HPDE6-E6E7 (cell line): ENCODE data around the gene KLHL10.

ENCODE experiments used
- DNase-seq: peaks from one replicate; pipeline ENCODE4 v3.0.0; 2011; ENCODE audit warnings: missing footprints; ENCODE audit errors: extremely low spot score

The KLHL10 gene

DNA sequence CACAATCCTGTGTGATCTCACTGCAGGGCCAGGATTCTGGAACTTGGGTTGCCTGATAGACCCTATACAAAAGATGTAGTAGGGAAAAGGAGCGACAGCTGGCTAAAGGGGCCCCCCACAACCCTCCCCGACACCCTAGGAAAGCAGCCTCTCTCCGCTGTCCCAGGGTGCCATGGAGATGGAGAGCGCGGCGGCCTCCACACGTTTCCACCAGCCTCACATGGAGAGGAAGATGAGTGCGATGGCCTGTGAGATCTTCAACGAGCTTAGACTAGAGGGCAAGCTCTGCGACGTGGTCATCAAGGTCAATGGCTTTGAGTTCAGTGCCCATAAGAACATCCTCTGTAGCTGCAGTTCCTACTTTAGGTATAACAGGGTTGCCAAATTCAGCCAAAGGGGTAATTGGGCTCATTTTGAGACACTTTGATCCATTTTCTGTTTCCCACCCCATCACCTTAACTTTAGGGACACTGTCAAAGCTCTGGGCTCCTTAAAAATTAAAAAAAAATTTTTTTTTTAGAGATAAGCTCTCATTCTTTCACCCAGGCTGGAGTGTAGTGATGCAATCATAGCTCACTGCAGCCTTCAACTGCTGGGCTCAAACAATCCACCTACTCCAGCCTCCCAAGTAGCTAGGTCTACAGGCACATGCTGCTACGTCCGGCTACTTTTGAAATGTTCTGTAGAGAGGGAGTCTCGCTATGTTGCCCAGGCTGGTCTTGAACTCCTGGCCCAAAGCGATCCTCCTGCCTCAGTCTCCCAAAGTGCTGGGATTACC, at the start of gene KLHL10:
Gene KLHL10 (plus strand): TSS at position 65 of the 778 bp plus-strand sequence. CDS start 108 bp downstream, at position 173.
- DNase-seq: no peak

DNA sequence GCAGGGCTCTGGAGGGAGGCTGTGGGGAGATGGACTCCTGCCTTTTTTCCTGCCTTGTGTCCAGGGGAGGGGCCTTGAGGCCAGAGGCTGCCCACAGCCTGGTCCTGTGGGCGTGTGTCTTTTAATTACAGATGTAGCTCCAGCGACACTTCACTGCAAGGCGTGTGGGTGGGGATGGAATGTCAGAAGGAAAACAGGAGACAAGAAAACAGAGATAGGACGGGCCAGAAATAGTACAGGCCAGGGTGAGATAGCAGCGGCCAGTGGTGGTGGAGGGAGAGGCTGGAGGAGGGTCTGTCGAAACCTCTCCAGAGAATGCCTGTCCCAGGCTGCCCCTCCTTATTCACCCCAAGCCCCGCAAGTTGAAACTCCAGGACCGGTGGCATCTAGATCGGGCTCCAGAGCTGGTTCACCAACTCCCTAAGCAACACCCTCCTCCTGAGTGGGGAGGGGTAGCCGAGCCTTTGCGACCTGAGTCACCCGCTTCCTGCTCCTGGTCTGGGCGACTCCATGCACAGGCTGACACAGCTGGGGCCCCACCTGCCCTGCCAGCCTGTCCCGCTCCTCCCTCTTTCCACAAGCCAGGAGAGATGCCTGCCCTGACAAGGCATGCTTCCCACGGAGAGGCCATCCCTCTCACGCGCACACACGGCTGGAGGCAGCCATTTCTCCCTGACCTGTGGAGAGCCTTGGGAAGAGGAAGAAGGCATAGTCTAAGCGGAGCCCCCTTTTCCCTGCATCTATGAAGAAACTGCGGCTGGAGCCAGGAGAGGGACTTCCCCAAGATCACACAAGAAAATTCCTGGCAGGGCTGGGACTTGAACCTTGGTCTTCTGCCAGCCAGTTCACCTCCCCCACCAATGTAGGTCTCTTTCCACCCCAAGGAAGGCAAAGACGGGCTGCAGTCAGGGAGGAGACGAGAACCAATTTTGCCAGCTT, 44.5 kb upstream of the KLHL10 start:
- DNase-seq: peak; percentile 69

GRCh38 chr17:41793784-41794539, 43.7 kb upstream of the KLHL10 start:
- DNase-seq: no peak

GRCh38 chr17:41794540-41794975, 43.1 kb upstream of the KLHL10 start:
- DNase-seq: no peak

GRCh38 chr17:41796121-41796895, 41.3 kb upstream of the KLHL10 start:
- no peak for DNase-seq

- no peak for DNase-seq
Measured at GRCh38 chr17:41797377-41797776, 40.2 kb upstream of the KLHL10 start.

DNA sequence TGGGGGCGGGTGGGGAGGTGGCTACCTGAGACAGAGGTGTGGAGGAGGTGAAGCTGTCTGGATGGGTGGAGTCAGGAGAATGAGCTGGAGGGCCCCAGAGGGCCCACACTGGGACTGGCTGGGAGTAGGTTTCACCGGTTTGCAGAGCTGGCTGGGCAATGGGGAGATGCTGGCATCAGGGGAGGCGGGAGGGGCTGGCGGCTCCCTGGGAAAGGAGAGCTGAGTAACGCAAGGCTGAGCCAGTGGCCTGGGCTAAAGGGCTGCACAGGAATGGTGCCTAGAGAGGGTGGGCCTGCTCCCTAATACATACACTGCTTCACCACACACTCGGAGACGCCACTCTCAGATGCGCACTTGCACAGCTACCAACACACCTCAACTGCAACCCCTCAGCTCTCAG, 38.3 kb upstream of the KLHL10 start:
- DNase-seq: peak; percentile 44

DNA sequence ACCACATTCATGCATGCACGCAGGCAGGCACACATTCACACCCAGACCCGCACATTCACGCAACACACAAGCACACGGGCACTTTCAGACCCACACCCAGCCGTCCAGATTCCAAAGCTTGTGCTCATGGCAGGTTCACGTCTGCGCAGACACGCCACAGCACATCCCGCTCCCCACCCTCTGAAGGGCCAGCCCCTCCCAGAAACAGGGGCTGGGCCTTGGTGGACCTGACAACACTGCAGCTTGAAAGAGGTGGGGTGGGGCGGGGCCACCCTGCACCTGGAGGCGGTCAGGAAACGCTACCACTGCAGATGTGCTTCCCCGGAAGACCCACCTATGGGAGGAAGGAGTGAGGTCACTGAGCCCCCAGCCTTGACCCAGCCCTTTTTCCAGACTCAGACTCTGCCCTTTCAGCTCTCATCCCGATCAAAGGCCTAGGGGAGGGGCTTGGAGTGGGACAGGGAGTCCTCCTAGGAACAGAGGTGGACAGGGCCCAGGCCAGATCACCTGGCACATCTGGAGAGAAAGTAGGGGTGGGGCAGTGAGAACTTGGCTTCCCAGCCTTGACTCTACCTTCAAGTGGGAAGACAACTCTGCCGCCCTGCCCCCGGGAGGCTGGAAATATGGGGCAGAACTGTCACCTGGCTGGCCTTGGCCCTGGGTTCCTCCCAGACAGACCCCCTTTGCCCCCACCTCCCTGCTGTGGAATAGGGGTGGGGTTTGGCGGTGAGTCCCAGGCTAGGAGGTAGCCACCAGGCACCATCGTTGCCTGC, 36.8 kb upstream of the KLHL10 start:
- peak; percentile 93 for DNase-seq

GRCh38 chr17:41801374-41802271, 36.0 kb upstream of the KLHL10 start:
- peak; percentile 83 for DNase-seq

GRCh38 chr17:41803049-41804020, 34.3 kb upstream of the KLHL10 start:
- no peak for DNase-seq

DNA sequence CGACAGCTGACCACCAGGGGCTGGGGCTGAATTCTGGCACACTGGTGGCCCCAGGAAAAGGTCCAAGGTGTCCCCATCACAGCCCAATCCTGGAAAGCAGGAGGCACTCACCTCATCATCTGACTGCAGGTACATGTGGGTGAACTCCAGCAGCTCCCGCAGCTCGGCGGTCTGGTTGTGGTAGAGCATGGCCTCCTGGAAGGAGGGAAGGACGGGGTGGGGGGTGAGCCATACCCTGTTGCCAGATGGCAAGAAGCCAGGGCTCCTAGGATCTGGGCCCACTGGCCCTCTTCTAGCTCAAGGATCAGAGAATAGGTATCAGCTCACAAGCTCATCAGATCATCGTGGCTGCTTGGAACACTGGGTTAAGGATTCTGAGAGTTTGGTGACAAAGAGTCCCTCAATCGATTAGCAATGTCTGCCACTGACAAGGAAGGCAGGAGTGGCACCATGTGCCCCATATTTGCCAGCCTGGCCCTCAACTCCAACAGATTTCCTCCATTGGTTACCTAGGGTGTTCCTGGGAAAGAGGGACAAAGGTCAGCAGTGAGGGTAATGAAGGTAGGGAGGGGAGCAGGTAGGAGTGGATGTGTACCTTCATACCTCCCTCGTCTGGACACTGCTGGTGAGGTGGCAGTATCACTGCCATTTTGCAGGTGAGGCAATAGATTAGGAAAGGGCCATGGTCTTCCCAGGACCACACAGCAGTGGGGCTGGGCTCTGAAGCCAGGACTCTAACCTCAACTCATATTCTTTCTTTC, 30.8 kb upstream of the KLHL10 start:
- no peak for DNase-seq

- no peak for DNase-seq
Measured at GRCh38 chr17:41810659-41811548, 26.7 kb upstream of the KLHL10 start.

GRCh38 chr17:41811549-41812380, 25.9 kb upstream of the KLHL10 start, which contains the start of gene P3H4:
Gene P3H4, minus strand, starts transcription at chr17:41811949. Its CDS starts 34 bp downstream, at chr17:41811915.
- peak; percentile 75 for DNase-seq

- peak; percentile 71 for DNase-seq
Measured at GRCh38 chr17:41812381-41813151, 25.1 kb upstream of the KLHL10 start, which contains the start of gene FKBP10. Gene FKBP10, plus strand, starts transcription at chr17:41813004. Its CDS starts 31 bp downstream, at chr17:41813035.
